GM20431 (cell line): Measurements from ENCODE around the gene EPB41L4B.

Experiments
- in situ Hi-C: fragments of 300-500 bp; cut with MseI, MboI; formaldehyde crosslinking; loops from one replicate; pipeline ENCODE4 v1.15.0; 2020; ENCODE audit warnings: low sequenced_read_pairs; ENCODE audit not compliant: unreplicated experiment

The EPB41L4B gene

GRCh38 chr9:109273869-109274268, 47.0 kb downstream of the EPB41L4B start:
- in situ Hi-C loops = no loop called here

- in situ Hi-C loops = no loop called here
Measured at GRCh38 chr9:109272745-109273144, 48.1 kb downstream of the EPB41L4B start.

GRCh38 chr9:109272045-109272444, 48.8 kb downstream of the EPB41L4B start:
- in situ Hi-C loops = no loop called here

- in situ Hi-C loops = no loop called here
Measured at GRCh38 chr9:109270971-109271925, 49.6 kb downstream of the EPB41L4B start.

- in situ Hi-C loops = no loop called here
Measured at GRCh38 chr9:109270441-109270840, 50.4 kb downstream of the EPB41L4B start.

- in situ Hi-C loops = no loop called here
Measured at GRCh38 chr9:109269839-109270238, 51.0 kb downstream of the EPB41L4B start.

- in situ Hi-C loops = no loop called here
Measured at GRCh38 chr9:109269081-109269480, 51.8 kb downstream of the EPB41L4B start.

GRCh38 chr9:109267555-109267954, 53.3 kb downstream of the EPB41L4B start:
- in situ Hi-C loops = no loop called here

GRCh38 chr9:109264877-109265587, 55.8 kb downstream of the EPB41L4B start:
- in situ Hi-C loops = no loop called here

- in situ Hi-C loops = no loop called here
Measured at GRCh38 chr9:109263358-109263757, 57.5 kb downstream of the EPB41L4B start.

GRCh38 chr9:109258481-109259302, 62.2 kb downstream of the EPB41L4B start:
- in situ Hi-C loops = no loop called here

GRCh38 chr9:109256336-109256735, 64.5 kb downstream of the EPB41L4B start:
- in situ Hi-C loops = no loop called here

GRCh38 chr9:109255394-109255793, 65.5 kb downstream of the EPB41L4B start:
- in situ Hi-C loops = no loop called here

GRCh38 chr9:109254317-109254716, 66.5 kb downstream of the EPB41L4B start:
- in situ Hi-C loops = no loop called here

GRCh38 chr9:109253637-109254284, 67.1 kb downstream of the EPB41L4B start:
- in situ Hi-C loops = no loop called here

GRCh38 chr9:109253241-109253636, 67.6 kb downstream of the EPB41L4B start:
- in situ Hi-C loops = no loop called here

GRCh38 chr9:109252291-109252690, 68.6 kb downstream of the EPB41L4B start:
- in situ Hi-C loops = no loop called here

GRCh38 chr9:109251776-109252106, 69.1 kb downstream of the EPB41L4B start:
- in situ Hi-C loops = no loop called here

GRCh38 chr9:109251080-109251775, 69.6 kb downstream of the EPB41L4B start:
- in situ Hi-C loops = no loop called here

- in situ Hi-C loops = no loop called here
Measured at GRCh38 chr9:109250771-109251079, 70.1 kb downstream of the EPB41L4B start.
